PFSK-1 (cell line): ENCODE measurements around the gene ATP5PF. TPM values are rescaled to one million over a fixed set of nuclear protein-coding genes. Genes with fewer than 3 reads are reported as not detected.
A peak's percentile ranks its signal among the peaks of the same experiment; 100 is the strongest.

Source experiments
- FOXP2 ChIP-seq: optimal IDR thresholded peaks from 2 replicates; pipeline ENCODE3; 2011; ENCODE audit warnings: borderline replicate concordance, control low read depth, inconsistent platforms; ENCODE audit not compliant: insufficient read depth; ENCODE audit errors: extremely low read length, extremely low read depth
- POLR2AphosphoS5 ChIP-seq: IDR thresholded peaks from 2 replicates; pipeline ENCODE4 v1.6.1; 2012; ENCODE audit warnings: low read depth, mild to moderate bottlenecking, control low read depth, low read length, moderate library complexity
- REST ChIP-seq, 2 experiments: IDR thresholded peaks; 2 replicates each; pipeline versions ENCODE4 v1.6.1 to v1.8.0; 2011 to 2012; ENCODE audit warnings: low read depth in 2 of 2, low read length in 2 of 2, control low read depth in 1 of 2, inconsistent platforms in 1 of 2, mild to moderate bottlenecking in 1 of 2, moderate library complexity in 1 of 2; ENCODE audit not compliant: insufficient read depth in 1 of 2
- SIN3A ChIP-seq: IDR thresholded peaks from 2 replicates; pipeline ENCODE4 v1.6.1; 2012; ENCODE audit warnings: mild to moderate bottlenecking, low read length, moderate library complexity, borderline replicate concordance; ENCODE audit not compliant: insufficient read depth
- TAF1 ChIP-seq: IDR thresholded peaks from 2 replicates; pipeline ENCODE4 v1.6.1; 2012; ENCODE audit warnings: low read length, control low read depth, borderline replicate concordance; ENCODE audit not compliant: insufficient read depth
- polyA plus RNA-seq: library from polyadenylated mRNA; unstranded; fragments of >200 nt; gene quantifications from one replicate; pipeline ENCODE4 v1.2.1, GENCODE V29; 2012; ENCODE audit warnings: low read depth, missing spikeins; ENCODE audit not compliant: insufficient read length

Gene ATP5PF
- 124 TPM for polyA plus RNA-seq

GRCh38 chr21:25734904-25735645 lies at the start of gene ATP5PF, which contains the start of gene GABPA:
Gene ATP5PF, minus strand, starts transcription at chr21:25734904. Its CDS starts 5,110 bp downstream, at chr21:25729794.
Gene GABPA, plus strand, starts transcription at chr21:25734972. Its CDS starts 6,627 bp downstream, at chr21:25741599.
- TF ChIP-seq POLR2AphosphoS5 (peak; percentile 95), TAF1 (peak; percentile 94), REST (IDR thresholded peaks at IDR 0.05; ENCODE audit: insufficient read depth in 1 of 2, low read depth in 2 of 2, low read length in 2 of 2) (no peak), FOXP2 (peak; percentile 97), SIN3A (peak; percentile 89; the same call in 1 of the 2 replicates)

- TF ChIP-seq POLR2AphosphoS5, result no peak
- TF ChIP-seq TAF1, result no peak
- no peak for TF ChIP-seq FOXP2
- TF ChIP-seq REST (IDR thresholded peaks at IDR 0.05; ENCODE audit: insufficient read depth in 1 of 2, low read depth in 2 of 2, low read length in 2 of 2), result no peak
These were observed 41.7 kb upstream of the ATP5PF start for GRCh38 chr21:25776440-25776839.

- no peak for TF ChIP-seq SIN3A
- TF ChIP-seq REST (IDR thresholded peaks at IDR 0.05; ENCODE audit: insufficient read depth in 1 of 2, low read depth in 2 of 2, low read length in 2 of 2), result no peak
- no peak for TF ChIP-seq FOXP2
These were observed 38.0 kb upstream of the ATP5PF start for GRCh38 chr21:25772686-25773085.

GRCh38 chr21:25767921-25768320 lies 33.2 kb upstream of the ATP5PF start:
- TF ChIP-seq POLR2AphosphoS5 (no peak), SIN3A (no peak), REST (IDR thresholded peaks at IDR 0.05; ENCODE audit: insufficient read depth in 1 of 2, low read depth in 2 of 2, low read length in 2 of 2) (no peak), TAF1 (no peak), FOXP2 (no peak)
